NCI-H146 (cell line): ENCODE data around the gene C1orf50.
"Not testable (repeated sequence)": the region's sequence is repeated elsewhere in the genome, so short reads cannot be mapped to it uniquely, and the experiment has no call there.

Experiments used
- DNase-seq: peaks from one replicate; lab custom pipeline; 2025; lab: John Stamatoyannopoulos, UW

The C1orf50 gene

GRCh38 chr1:42739753-42740700 lies 27.0 kb upstream of the C1orf50 start, which contains the start of gene CLDN19:
TSS of gene CLDN19 (minus strand) at chr1:42740236. CDS start at chr1:42740063, 173 bp downstream.
- DNase-seq = no peak

- DNase-seq = no peak
Measured at GRCh38 chr1:42740851-42741580, 26.0 kb upstream of the C1orf50 start.

- DNase-seq = no peak
Measured at GRCh38 chr1:42741706-42742105, 25.3 kb upstream of the C1orf50 start.

GRCh38 chr1:42742141-42742540 lies 24.9 kb upstream of the C1orf50 start:
- DNase-seq = no peak

- DNase-seq = no peak
Measured at GRCh38 chr1:42742617-42743316, 24.3 kb upstream of the C1orf50 start.

GRCh38 chr1:42743317-42744147 lies 23.5 kb upstream of the C1orf50 start:
- DNase-seq = no peak

- DNase-seq = no peak
Measured at GRCh38 chr1:42744148-42744413, 23.0 kb upstream of the C1orf50 start.

- no peak for DNase-seq
Measured at GRCh38 chr1:42745851-42746250, 21.2 kb upstream of the C1orf50 start.

GRCh38 chr1:42746436-42747105 lies 20.5 kb upstream of the C1orf50 start:
- DNase-seq = no peak

GRCh38 chr1:42747125-42747524 lies 19.9 kb upstream of the C1orf50 start:
- DNase-seq = no peak

GRCh38 chr1:42748021-42748420 lies 19.0 kb upstream of the C1orf50 start:
- no peak for DNase-seq

- no peak for DNase-seq
Measured at GRCh38 chr1:42748461-42749410, 18.3 kb upstream of the C1orf50 start.

GRCh38 chr1:42750041-42750440 lies 17.0 kb upstream of the C1orf50 start:
- DNase-seq = no peak

GRCh38 chr1:42751511-42752070 lies 15.5 kb upstream of the C1orf50 start:
- DNase-seq = not testable (repeated sequence)

- DNase-seq = no peak
Measured at GRCh38 chr1:42752284-42752683, 14.8 kb upstream of the C1orf50 start.

- DNase-seq = no peak
Measured at GRCh38 chr1:42753070-42753469, 14.0 kb upstream of the C1orf50 start.

- peak; percentile 57 for DNase-seq
Measured at GRCh38 chr1:42756956-42757891, 9.8 kb upstream of the C1orf50 start.

- no peak for DNase-seq
Measured at GRCh38 chr1:42757892-42758275, 9.2 kb upstream of the C1orf50 start.

- DNase-seq = no peak
Measured at GRCh38 chr1:42758641-42759040, 8.4 kb upstream of the C1orf50 start.
